CD4-positive, alpha-beta T cell treated with Interferon alpha-2 for 1 hour (primary cell): Measurements from ENCODE around the gene ARHGEF7.

ENCODE experiments used
- DNase-seq, 2 donors: peaks; one replicate each; pipeline ENCODE4 v3.0.0-alpha.2; 2020 to 2022

Gene ARHGEF7

GRCh38 chr13:111111376-111111937, 3.7 kb upstream of the ARHGEF7 start:
- DNase-seq, result no peak

GRCh38 chr13:111112196-111112595, 2.9 kb upstream of the ARHGEF7 start:
- DNase-seq, result no peak

GRCh38 chr13:111114362-111115060, 599 bp upstream of the ARHGEF7 start:
- peak in 1 of 2 donors; percentile 17 for DNase-seq

GRCh38 chr13:111115965-111116521, 933 bp downstream of the ARHGEF7 start:
- DNase-seq, result no peak

GRCh38 chr13:111116856-111117255, 1.7 kb downstream of the ARHGEF7 start:
- DNase-seq, result no peak

GRCh38 chr13:111117289-111117688, 2.2 kb downstream of the ARHGEF7 start:
- DNase-seq, result no peak

- DNase-seq, result no peak
Measured at GRCh38 chr13:111117961-111118360, 2.9 kb downstream of the ARHGEF7 start.

GRCh38 chr13:111118898-111119607, 3.9 kb downstream of the ARHGEF7 start:
- no peak for DNase-seq

- no peak for DNase-seq
Measured at GRCh38 chr13:111119966-111120365, 4.9 kb downstream of the ARHGEF7 start.

- DNase-seq, result no peak
Measured at GRCh38 chr13:111120422-111120821, 5.3 kb downstream of the ARHGEF7 start.

- DNase-seq, result no peak
Measured at GRCh38 chr13:111120913-111121312, 5.8 kb downstream of the ARHGEF7 start.

- DNase-seq, result no peak
Measured at GRCh38 chr13:111121506-111121905, 6.4 kb downstream of the ARHGEF7 start.

GRCh38 chr13:111122056-111122455, 6.9 kb downstream of the ARHGEF7 start:
- no peak for DNase-seq

GRCh38 chr13:111122631-111123030, 7.5 kb downstream of the ARHGEF7 start:
- no peak for DNase-seq

GRCh38 chr13:111123221-111123620, 8.1 kb downstream of the ARHGEF7 start:
- no peak for DNase-seq

- DNase-seq, result no peak
Measured at GRCh38 chr13:111123649-111124048, 8.5 kb downstream of the ARHGEF7 start.

- DNase-seq, result no peak
Measured at GRCh38 chr13:111126509-111126908, 11.4 kb downstream of the ARHGEF7 start.

GRCh38 chr13:111129465-111130115, 14.5 kb downstream of the ARHGEF7 start:
- no peak for DNase-seq

GRCh38 chr13:111130116-111130508, 15.0 kb downstream of the ARHGEF7 start:
- DNase-seq, result no peak

- no peak for DNase-seq
Measured at GRCh38 chr13:111131048-111131447, 15.9 kb downstream of the ARHGEF7 start.

GRCh38 chr13:111131611-111132010, 16.5 kb downstream of the ARHGEF7 start:
- DNase-seq, result no peak

- no peak for DNase-seq
Measured at GRCh38 chr13:111132948-111133347, 17.8 kb downstream of the ARHGEF7 start.

- no peak for DNase-seq
Measured at GRCh38 chr13:111139452-111139851, 24.3 kb downstream of the ARHGEF7 start.
